ENCODE results near the gene LRRC61. TPM values are rescaled to one million over a fixed set of nuclear protein-coding genes. Genes with fewer than 3 reads are reported as not detected.

The LRRC61 gene
- total and polyA plus RNA-seq, 2 of the 13 experiments (the other 11 are each of a cell fraction or from before 2014, with no cell fraction given), result 33.0 to 34.8 TPM

- TF ChIP-seq SSRP1 (CRISPR knock-in tag; IDR thresholded peaks at IDR 0.05) (no peak), ZNF550 (CRISPR knock-in tag; IDR thresholded peaks at IDR 0.05; ENCODE audit: borderline replicate concordance) (no peak), HNRNPH1 (optimal IDR thresholded peaks at IDR 0.05; ENCODE audit: low read depth, low read length) (no peak), KMT2A (CRISPR knock-in tag; IDR thresholded peaks at IDR 0.05) (peak; percentile 61; the same call in 1 of the 2 replicates), ZNF513 (CRISPR knock-in tag; conservative IDR thresholded peaks at IDR 0.05) (no peak), ONECUT2 (CRISPR knock-in tag; IDR thresholded peaks at IDR 0.05) (no peak), ATM (IDR thresholded peaks at IDR 0.05; ENCODE audit: borderline replicate concordance) (no peak), HOMEZ (CRISPR knock-in tag; IDR thresholded peaks at IDR 0.05; ENCODE audit: low read depth) (no peak), ZNF367 (CRISPR knock-in tag; IDR thresholded peaks at IDR 0.05; ENCODE audit: borderline replicate concordance) (no peak), HOXA5 (CRISPR knock-in tag; IDR thresholded peaks at IDR 0.05) (0 out of 2 replicates have a peak, but pooled peaks have one; percentile 15), NR3C1 (CRISPR knock-in tag; IDR thresholded peaks at IDR 0.05) (no peak), ZFY (CRISPR knock-in tag; IDR thresholded peaks at IDR 0.05) (peak; percentile 65), FOXM1 (CRISPR knock-in tag; IDR thresholded peaks at IDR 0.05) (no peak), GPBP1L1 (CRISPR knock-in tag; IDR thresholded peaks at IDR 0.05) (no peak), SOX13 (IDR thresholded peaks at IDR 0.05) (no peak), SOX13 (CRISPR knock-in tag; conservative IDR thresholded peaks at IDR 0.05 in 1 of 2, IDR thresholded peaks at IDR 0.05 in 1 of 2) (no peak), GATAD1 (CRISPR knock-in tag; IDR thresholded peaks at IDR 0.05) (no peak), POLR2A (IDR thresholded peaks at IDR 0.05; ENCODE audit: insufficient read depth in 1 of 2, low read depth in 2 of 2, low read length in 2 of 2) (peak; percentile 33 to 49; a peak in 2 of 4 replicates), NFIC (IDR thresholded peaks at IDR 0.05; ENCODE audit: low read length) (no peak), ZNF687 (CRISPR knock-in tag; IDR thresholded peaks at IDR 0.05) (peak; percentile 70), ZBTB25 (CRISPR knock-in tag; IDR thresholded peaks at IDR 0.05) (no peak), ZMYM4 (CRISPR knock-in tag; IDR thresholded peaks at IDR 0.05) (no peak)
Observed at GRCh38 chr7:150341263-150342120, 18.3 kb downstream of the LRRC61 start, which contains the start of gene RARRES2 (continued).

Measured in HepG2 (cell line).